ENCODE data around the gene COMMD4.

Gene COMMD4

GRCh38 chr15:75360856-75361255, 25.0 kb downstream of the COMMD4 start:
- Histone ChIP-seq H3K9ac (no peak overlapping the region), H2AFZ (ENCODE audit: low read depth) (no peak overlapping the region), H3K27ac (no peak overlapping the region), H3K79me2 (ENCODE audit: insufficient read depth, low read depth) (no peaks in the 10 kb centered on the region), H3K36me3 (ENCODE audit: insufficient read depth) (no peaks in the 10 kb centered on the region), H3K27me3 (ENCODE audit: insufficient read depth, low read depth) (no peaks in the 10 kb centered on the region), H3K4me3 (IDR thresholded peaks at IDR 0.05; ENCODE audit: insufficient read depth, low read depth, low read length) (no peak overlapping the region), H3K4me1 (ENCODE audit: low read depth, poor library complexity, severe bottlenecking) (no peaks in the 10 kb centered on the region), H4K20me1 (ENCODE audit: insufficient read depth) (no peaks in the 10 kb centered on the region), H3K4me2 (no peak overlapping the region)
- no peak for TF ChIP-seq CTCF (conservative IDR thresholded peaks at IDR 0.05; ENCODE audit: low read depth, low read length)

- Histone ChIP-seq H3K36me3 (ENCODE audit: insufficient read depth) (no peaks in the 10 kb centered on the region), H3K79me2 (ENCODE audit: insufficient read depth, low read depth) (no peaks in the 10 kb centered on the region), H3K27me3 (ENCODE audit: insufficient read depth, low read depth) (no peaks in the 10 kb centered on the region), H3K4me2 (no peak overlapping the region), H3K9ac (no peak overlapping the region), H3K4me1 (ENCODE audit: low read depth, poor library complexity, severe bottlenecking) (no peaks in the 10 kb centered on the region), H3K4me3 (IDR thresholded peaks at IDR 0.05; ENCODE audit: insufficient read depth, low read depth, low read length) (no peak overlapping the region), H2AFZ (ENCODE audit: low read depth) (no peak overlapping the region), H3K27ac (no peak overlapping the region), H4K20me1 (ENCODE audit: insufficient read depth) (no peaks in the 10 kb centered on the region)
- no peak for TF ChIP-seq CTCF (conservative IDR thresholded peaks at IDR 0.05; ENCODE audit: low read depth, low read length)
Observed at GRCh38 chr15:75361361-75361988, 25.6 kb downstream of the COMMD4 start.

GRCh38 chr15:75361989-75362641, 26.3 kb downstream of the COMMD4 start:
- Histone ChIP-seq H3K4me2 (no peak overlapping the region), H3K27me3 (ENCODE audit: insufficient read depth, low read depth) (no peaks in the 10 kb centered on the region), H4K20me1 (ENCODE audit: insufficient read depth) (no peaks in the 10 kb centered on the region), H2AFZ (ENCODE audit: low read depth) (no peak overlapping the region), H3K36me3 (ENCODE audit: insufficient read depth) (no peaks in the 10 kb centered on the region), H3K4me1 (ENCODE audit: low read depth, poor library complexity, severe bottlenecking) (peaks cover 2% of the 10 kb centered on the region), H3K9ac (no peak overlapping the region), H3K79me2 (ENCODE audit: insufficient read depth, low read depth) (no peaks in the 10 kb centered on the region), H3K27ac (no peak overlapping the region), H3K4me3 (IDR thresholded peaks at IDR 0.05; ENCODE audit: insufficient read depth, low read depth, low read length) (no peak overlapping the region)
- TF ChIP-seq CTCF (conservative IDR thresholded peaks at IDR 0.05; ENCODE audit: low read depth, low read length), result no peak

GRCh38 chr15:75362642-75363249, 26.9 kb downstream of the COMMD4 start:
- no peak overlapping the region for H3K4me2 ChIP-seq
- peaks cover 8% of the 10 kb centered on the region for H3K4me1 ChIP-seq (ENCODE audit: low read depth, poor library complexity, severe bottlenecking)
- H3K27ac ChIP-seq, result no peak overlapping the region
- H3K27me3 ChIP-seq (ENCODE audit: insufficient read depth, low read depth), result no peaks in the 10 kb centered on the region
- no peaks in the 10 kb centered on the region for H3K36me3 ChIP-seq (ENCODE audit: insufficient read depth)
- TF ChIP-seq CTCF (conservative IDR thresholded peaks at IDR 0.05; ENCODE audit: low read depth, low read length), result no peak
- H2AFZ ChIP-seq (ENCODE audit: low read depth), result no peak overlapping the region
- H3K9ac ChIP-seq, result no peak overlapping the region
- H3K4me3 ChIP-seq (IDR thresholded peaks at IDR 0.05; ENCODE audit: insufficient read depth, low read depth, low read length), result no peak overlapping the region
- H4K20me1 ChIP-seq (ENCODE audit: insufficient read depth), result no peaks in the 10 kb centered on the region
- H3K79me2 ChIP-seq (ENCODE audit: insufficient read depth, low read depth), result no peaks in the 10 kb centered on the region

Data from KMS-11 (cell line).